Mammary epithelial cell (primary cell): ENCODE results near the gene HAPLN3.

ENCODE experiments used
- CTCF ChIP-seq, 2 donors: IDR thresholded peaks in 1 of 2; conservative IDR thresholded peaks in 1 of 2; 2 replicates each; pipeline ENCODE4 v1.5.1; 2011 to 2012; ENCODE audit warnings: inconsistent platforms in 2 of 2, low read length in 2 of 2, mild to moderate bottlenecking in 2 of 2, control low read depth in 1 of 2, low read depth in 1 of 2; ENCODE audit not compliant: insufficient read depth in 1 of 2; ENCODE audit errors: extremely low read depth in 1 of 2
- EZH2 ChIP-seq: IDR thresholded peaks from 2 replicates; pipeline ENCODE4 v1.6.1; 2012; ENCODE audit warnings: low read length, inconsistent platforms, borderline replicate concordance

- TF ChIP-seq CTCF (conservative IDR thresholded peaks at IDR 0.05 in 1 of 2, IDR thresholded peaks at IDR 0.05 in 1 of 2; ENCODE audit: extremely low read depth in 1 of 2, insufficient read depth in 1 of 2, low read depth in 1 of 2, low read length in 2 of 2) (no peak), EZH2 (no peak)
These were observed 43.6 kb upstream of the HAPLN3 start for GRCh38 chr15:88938802-88939485.
